IPS-18a (cell line): ENCODE data around the gene KMT2B.
A peak's percentile ranks its signal among the peaks of the same experiment; 100 is the strongest.

Source experiments
- H3K27ac ChIP-seq: one replicate; pipeline ENCODE4 v1.5.1; 2013; ENCODE audit warnings: low read length
- H3K27me3 ChIP-seq: one replicate; pipeline ENCODE4 v1.6.1; 2013; ENCODE audit warnings: mild to moderate bottlenecking, low read length; ENCODE audit not compliant: control insufficient read depth, insufficient read depth
- H3K36me3 ChIP-seq: one replicate; pipeline ENCODE4 v1.6.1; 2013; ENCODE audit warnings: low read depth, low read length; ENCODE audit not compliant: control insufficient read depth
- H3K4me1 ChIP-seq: one replicate; pipeline ENCODE4 v1.6.1; 2013; ENCODE audit warnings: low read depth, low read length; ENCODE audit not compliant: control insufficient read depth
- H3K4me3 ChIP-seq: one replicate; pipeline ENCODE4 v1.5.1; 2013; ENCODE audit warnings: low read length
- H3K9ac ChIP-seq: one replicate; pipeline ENCODE4 v1.6.1; 2013; ENCODE audit warnings: mild to moderate bottlenecking, low read length, moderate library complexity
- H3K9me3 ChIP-seq: one replicate; pipeline ENCODE4 v1.6.1; 2013; ENCODE audit warnings: low read depth, low read length; ENCODE audit not compliant: control insufficient read depth

Gene KMT2B

GRCh38 chr19:35748106-35749020 is 30.6 kb downstream of the KMT2B start, which contains the start of gene LIN37:
LIN37 (plus strand) TSS chr19:35748576; CDS start chr19:35748725, 149 bp downstream.
- Histone ChIP-seq H3K4me1 (peaks cover 5% of the 10 kb centered on the region), H3K27ac (no peak within 1 kb of the TSS), H3K36me3 (no peaks in the 10 kb centered on the region), H3K9ac (peak within 1 kb of the TSS; percentile 24), H3K4me3 (peak within 1 kb of the TSS; percentile 86), H3K27me3 (no peaks in the 10 kb centered on the region), H3K9me3 (no peaks in the 10 kb centered on the region)

GRCh38 chr19:35750167-35750566 is 32.4 kb downstream of the KMT2B start:
- Histone ChIP-seq H3K36me3 (no peaks in the 10 kb centered on the region), H3K27ac (no peak overlapping the region), H3K9me3 (no peaks in the 10 kb centered on the region), H3K4me1 (no peaks in the 10 kb centered on the region), H3K9ac (no peak overlapping the region), H3K4me3 (no peak overlapping the region), H3K27me3 (no peaks in the 10 kb centered on the region)

GRCh38 chr19:35751839-35752745 is 34.3 kb downstream of the KMT2B start:
- Histone ChIP-seq H3K27ac (no peak overlapping the region), H3K9me3 (no peaks in the 10 kb centered on the region), H3K9ac (no peak overlapping the region), H3K4me1 (peaks cover under 1% of the 10 kb centered on the region), H3K36me3 (no peaks in the 10 kb centered on the region), H3K27me3 (no peaks in the 10 kb centered on the region), H3K4me3 (no peak overlapping the region)

GRCh38 chr19:35752746-35753350 is 35.0 kb downstream of the KMT2B start:
- Histone ChIP-seq H3K27me3 (no peaks in the 10 kb centered on the region), H3K4me1 (peaks cover 4% of the 10 kb centered on the region), H3K9me3 (no peaks in the 10 kb centered on the region), H3K36me3 (no peaks in the 10 kb centered on the region), H3K9ac (no peak overlapping the region), H3K4me3 (no peak overlapping the region), H3K27ac (no peak overlapping the region)

DNA sequence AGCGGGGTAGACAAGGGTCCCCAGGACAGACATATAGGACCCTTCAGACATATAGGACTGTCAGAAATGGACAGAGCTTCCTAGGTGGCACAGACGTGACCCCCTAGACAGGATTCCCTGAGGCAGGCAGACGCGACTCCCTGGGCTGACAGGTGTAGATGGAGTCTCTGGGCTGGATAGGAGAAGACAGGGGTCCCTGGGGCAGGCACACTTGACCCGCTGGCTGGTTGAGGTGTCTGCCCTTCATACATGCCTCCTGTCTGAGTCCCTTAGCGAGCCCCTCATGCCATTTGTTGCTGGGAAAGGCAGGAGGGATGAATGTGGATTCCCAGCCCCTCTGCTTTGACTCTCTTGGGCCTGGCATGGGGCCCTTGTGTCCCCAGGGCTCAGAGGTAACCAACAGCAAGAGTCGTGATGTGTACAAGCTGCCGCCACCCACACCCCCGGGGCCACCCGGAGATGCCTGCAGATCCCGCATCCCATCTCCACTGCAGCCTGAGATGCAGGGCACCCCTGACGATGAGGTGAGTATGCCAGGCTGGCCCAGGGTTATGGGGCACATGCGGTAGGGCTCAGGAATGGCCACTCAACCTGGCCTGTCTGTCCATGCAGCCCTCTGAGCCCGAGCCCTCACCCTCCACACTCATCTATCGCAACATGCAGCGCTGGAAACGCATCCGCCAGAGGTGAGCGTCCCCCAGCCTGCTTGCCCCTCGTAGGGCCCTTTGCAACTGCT is 36.0 kb downstream of the KMT2B start:
- Histone ChIP-seq H3K9ac (no peak overlapping the region), H3K4me1 (peaks cover 4% of the 10 kb centered on the region), H3K9me3 (no peaks in the 10 kb centered on the region), H3K27me3 (no peaks in the 10 kb centered on the region), H3K27ac (no peak overlapping the region), H3K36me3 (no peaks in the 10 kb centered on the region), H3K4me3 (no peak overlapping the region)

GRCh38 chr19:35754370-35755130 is 36.7 kb downstream of the KMT2B start:
- Histone ChIP-seq H3K9me3 (no peaks in the 10 kb centered on the region), H3K4me3 (no peak overlapping the region), H3K27me3 (no peaks in the 10 kb centered on the region), H3K4me1 (peaks cover 4% of the 10 kb centered on the region), H3K27ac (no peak overlapping the region), H3K9ac (no peak overlapping the region), H3K36me3 (no peaks in the 10 kb centered on the region)

GRCh38 chr19:35755131-35755549 is 37.3 kb downstream of the KMT2B start:
- no peaks in the 10 kb centered on the region for H3K9me3 ChIP-seq
- no peak overlapping the region for H3K27ac ChIP-seq
- no peak overlapping the region for H3K9ac ChIP-seq
- no peaks in the 10 kb centered on the region for H3K27me3 ChIP-seq
- no peak overlapping the region for H3K4me3 ChIP-seq
- H3K4me1 ChIP-seq = peaks cover 4% of the 10 kb centered on the region
- H3K36me3 ChIP-seq = no peaks in the 10 kb centered on the region

- Histone ChIP-seq H3K9ac (no peak overlapping the region), H3K27ac (no peak overlapping the region), H3K4me3 (no peak overlapping the region), H3K27me3 (no peaks in the 10 kb centered on the region), H3K9me3 (no peaks in the 10 kb centered on the region), H3K4me1 (peaks cover 4% of the 10 kb centered on the region), H3K36me3 (no peaks in the 10 kb centered on the region)
Measured at GRCh38 chr19:35755550-35756376, 38.0 kb downstream of the KMT2B start.

DNA sequence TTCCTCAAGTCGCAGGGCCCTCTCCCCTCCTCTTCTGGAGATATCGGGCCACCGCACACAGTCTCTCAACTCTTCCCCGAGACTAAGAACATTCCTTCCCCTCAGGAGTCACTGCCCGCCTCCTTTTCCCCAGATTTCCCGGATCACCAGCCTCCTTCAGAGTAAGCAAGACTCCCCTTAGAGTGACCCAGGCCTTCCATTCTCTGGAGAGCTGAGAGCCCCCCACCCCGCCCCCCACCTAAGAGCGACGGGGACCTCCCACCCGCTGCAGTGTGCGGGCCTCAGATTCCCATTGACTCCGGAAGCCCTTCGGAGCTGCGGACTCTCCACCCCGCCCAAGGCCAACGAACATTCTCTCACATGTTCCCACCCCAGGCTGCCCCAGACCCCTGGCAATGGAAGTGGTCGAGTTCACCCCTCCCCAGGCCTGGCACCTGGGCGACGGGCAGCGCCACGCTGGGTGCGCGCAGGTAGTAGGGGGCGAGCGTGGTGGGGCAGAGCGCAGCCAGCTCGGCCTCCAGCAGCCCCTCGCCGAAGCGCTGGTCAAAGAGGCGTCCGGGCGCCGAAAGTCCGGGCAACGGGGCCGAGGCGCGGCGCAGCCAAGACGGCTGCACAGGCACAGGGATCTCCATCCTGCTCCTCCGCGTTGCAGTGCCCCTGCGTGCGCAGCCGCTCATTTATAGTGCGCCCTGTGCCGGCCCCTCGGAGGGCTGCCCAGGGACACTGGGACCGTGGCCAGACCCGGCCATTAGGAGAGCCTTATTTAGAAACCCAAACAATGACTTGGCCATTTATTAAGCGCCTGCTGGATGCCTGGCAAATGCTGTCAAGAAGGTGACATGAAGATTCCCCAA is 38.8 kb downstream of the KMT2B start, which contains the start of gene HSPB6:
HSPB6 (minus strand) TSS at position 653 of the 854 bp plus-strand sequence; CDS start at position 632, 21 bp downstream.
- H3K9ac ChIP-seq = peak within 1 kb of the TSS; percentile 70
- no peaks in the 10 kb centered on the region for H3K27me3 ChIP-seq
- peaks cover 4% of the 10 kb centered on the region for H3K4me1 ChIP-seq
- H3K27ac ChIP-seq = peak within 1 kb of the TSS; percentile 30
- H3K9me3 ChIP-seq = no peaks in the 10 kb centered on the region
- H3K4me3 ChIP-seq = peak within 1 kb of the TSS; percentile 100
- H3K36me3 ChIP-seq = no peaks in the 10 kb centered on the region
